ENCODE data around the gene MATN3.
A peak's percentile ranks its signal among the peaks of the same experiment; 100 is the strongest.

The MATN3 gene

DNA sequence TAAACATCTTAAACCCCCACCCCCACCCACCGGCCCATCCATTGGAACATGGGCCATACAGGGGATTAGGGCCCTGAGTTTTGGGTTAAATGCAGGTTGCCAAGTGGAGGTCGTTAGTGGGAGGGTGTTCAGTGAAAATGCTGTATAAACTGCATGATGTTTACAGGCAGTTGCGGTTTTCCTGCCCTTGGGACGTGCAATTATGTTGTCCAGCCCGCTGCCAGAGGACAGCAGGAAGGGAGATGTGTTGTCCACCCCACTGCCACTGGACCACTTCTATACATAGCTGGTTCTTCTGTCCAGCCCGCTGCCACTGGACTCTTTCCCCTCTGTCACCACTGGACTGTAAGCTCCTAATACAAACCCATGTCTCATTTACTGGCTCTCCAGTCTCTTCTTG is 41.7 kb upstream of the MATN3 start:
- Histone ChIP-seq H3K9me3 (ENCODE audit: insufficient read depth, low read depth, low read length) (no peaks in the 10 kb centered on the region), H2AFZ (ENCODE audit: low read length) (no peak overlapping the region)

DNA sequence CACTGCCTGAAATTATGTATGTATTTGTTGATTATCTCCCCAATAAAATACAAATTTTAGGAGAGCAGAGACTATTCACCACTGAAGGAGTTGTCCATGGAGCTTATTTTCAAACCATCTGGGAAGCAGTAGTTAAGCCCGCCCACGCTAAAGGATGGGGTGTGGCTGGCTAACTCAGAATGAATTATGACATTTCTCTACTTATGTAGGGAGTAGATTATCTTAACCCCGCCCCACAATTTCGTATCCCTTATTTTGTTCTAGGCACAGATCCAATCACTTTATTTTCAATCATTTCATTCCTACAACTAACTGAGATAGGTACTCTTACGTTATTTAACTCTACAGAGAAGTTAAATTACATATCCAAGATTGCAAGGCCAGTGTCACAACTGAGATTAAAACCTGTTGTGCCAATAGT is 40.4 kb upstream of the MATN3 start:
- Histone ChIP-seq H4K20me1 (ENCODE audit: insufficient read depth, low read length, poor library complexity, severe bottlenecking) (peaks cover 26% of the 10 kb centered on the region), H3K9me3 (ENCODE audit: insufficient read depth, low read depth, low read length) (no peaks in the 10 kb centered on the region), H2AFZ (ENCODE audit: low read length) (0 out of 2 replicates have a peak overlapping the region, but pooled peaks have one; percentile 99), H3K36me3 (ENCODE audit: insufficient read depth, low read length) (no peaks in the 10 kb centered on the region), H3K9ac (ENCODE audit: low read depth, low read length, poor library complexity, severe bottlenecking) (no peak overlapping the region), H3F3A (ENCODE audit: low read depth) (no peaks in the 10 kb centered on the region), H3K4me1 (ENCODE audit: insufficient read depth, low read length, poor library complexity, severe bottlenecking) (peaks cover 19% of the 10 kb centered on the region), H3K79me2 (ENCODE audit: insufficient read depth, low read length) (peaks cover 35% of the 10 kb centered on the region), H3K27me3 (ENCODE audit: insufficient read depth, low read length, poor library complexity, severe bottlenecking) (peaks cover 37% of the 10 kb centered on the region), H3K4me2 (ENCODE audit: low read depth, low read length, poor library complexity, severe bottlenecking) (peak overlapping the region; percentile 69), H3K4me3 (ENCODE audit: low read length, poor library complexity, severe bottlenecking) (no peak overlapping the region), H3K9me2 (replicated peaks; ENCODE audit: low read depth, low read length) (no peaks in the 10 kb centered on the region)
- no peak for TF ChIP-seq EZH2phosphoT487 (IDR thresholded peaks at IDR 0.05; ENCODE audit: borderline replicate concordance)
- TF ChIP-seq, protein P1, sequence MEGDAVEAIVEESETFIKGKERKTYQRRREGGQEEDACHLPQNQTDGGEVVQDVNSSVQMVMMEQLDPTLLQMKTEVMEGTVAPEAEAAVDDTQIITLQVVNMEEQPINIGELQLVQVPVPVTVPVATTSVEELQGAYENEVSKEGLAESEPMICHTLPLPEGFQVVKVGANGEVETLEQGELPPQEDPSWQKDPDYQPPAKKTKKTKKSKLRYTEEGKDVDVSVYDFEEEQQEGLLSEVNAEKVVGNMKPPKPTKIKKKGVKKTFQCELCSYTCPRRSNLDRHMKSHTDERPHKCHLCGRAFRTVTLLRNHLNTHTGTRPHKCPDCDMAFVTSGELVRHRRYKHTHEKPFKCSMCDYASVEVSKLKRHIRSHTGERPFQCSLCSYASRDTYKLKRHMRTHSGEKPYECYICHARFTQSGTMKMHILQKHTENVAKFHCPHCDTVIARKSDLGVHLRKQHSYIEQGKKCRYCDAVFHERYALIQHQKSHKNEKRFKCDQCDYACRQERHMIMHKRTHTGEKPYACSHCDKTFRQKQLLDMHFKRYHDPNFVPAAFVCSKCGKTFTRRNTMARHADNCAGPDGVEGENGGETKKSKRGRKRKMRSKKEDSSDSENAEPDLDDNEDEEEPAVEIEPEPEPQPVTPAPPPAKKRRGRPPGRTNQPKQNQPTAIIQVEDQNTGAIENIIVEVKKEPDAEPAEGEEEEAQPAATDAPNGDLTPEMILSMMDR (conservative IDR thresholded peaks at IDR 0.05; ENCODE audit: low read length), result no peak

More for the DNA sequence above, 41.7 kb upstream of the MATN3 start:
- H3K9ac ChIP-seq (ENCODE audit: low read depth, low read length, poor library complexity, severe bottlenecking), result no peak overlapping the region
- H3K9me2 ChIP-seq (replicated peaks; ENCODE audit: low read depth, low read length), result no peaks in the 10 kb centered on the region
- H3K79me2 ChIP-seq (ENCODE audit: insufficient read depth, low read length), result peaks cover 23% of the 10 kb centered on the region
- H3K36me3 ChIP-seq (ENCODE audit: insufficient read depth, low read length), result no peaks in the 10 kb centered on the region
- H3K4me1 ChIP-seq (ENCODE audit: insufficient read depth, low read length, poor library complexity, severe bottlenecking), result peaks cover 6% of the 10 kb centered on the region
- H3K27me3 ChIP-seq (ENCODE audit: insufficient read depth, low read length, poor library complexity, severe bottlenecking), result peaks cover 37% of the 10 kb centered on the region
- no peak overlapping the region for H3K4me2 ChIP-seq (ENCODE audit: low read depth, low read length, poor library complexity, severe bottlenecking)
- no peak overlapping the region for H3K4me3 ChIP-seq (ENCODE audit: low read length, poor library complexity, severe bottlenecking)
- no peaks in the 10 kb centered on the region for H3F3A ChIP-seq (ENCODE audit: low read depth)
- TF ChIP-seq, protein P1 (conservative IDR thresholded peaks at IDR 0.05; ENCODE audit: low read length), result no peak
- no peak for TF ChIP-seq EZH2phosphoT487 (IDR thresholded peaks at IDR 0.05; ENCODE audit: borderline replicate concordance)
- H4K20me1 ChIP-seq (ENCODE audit: insufficient read depth, low read length, poor library complexity, severe bottlenecking), result peaks cover 14% of the 10 kb centered on the region

DNA sequence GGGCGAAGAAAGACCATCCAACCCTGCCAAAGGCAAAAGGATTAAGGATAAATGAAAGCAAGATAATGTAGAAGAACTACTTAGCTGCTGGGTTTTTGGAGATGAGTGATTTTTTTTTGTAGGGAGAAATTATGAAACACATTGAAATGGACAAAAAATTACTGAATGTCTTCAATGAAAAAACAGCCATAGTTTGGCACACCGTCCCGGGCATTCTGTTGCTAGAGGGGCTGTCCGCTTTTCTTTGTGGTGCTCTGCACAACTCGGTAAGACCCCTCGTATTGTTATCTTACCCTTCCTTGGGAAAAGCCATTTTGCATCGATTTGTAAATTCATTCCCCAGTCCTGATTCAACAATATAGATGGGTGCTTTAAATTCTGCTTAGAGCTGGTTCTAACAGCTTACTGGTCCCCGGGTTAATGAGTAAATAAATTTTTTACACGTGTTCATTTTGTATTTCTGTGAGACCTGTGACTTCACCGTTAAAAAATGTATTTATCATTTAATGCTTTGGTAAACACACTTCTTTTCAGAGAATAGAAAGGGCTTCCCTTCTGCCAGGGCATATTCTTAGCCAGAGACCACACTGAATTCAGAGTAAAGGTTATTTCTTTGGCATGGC is 39.9 kb upstream of the MATN3 start:
- H3K4me3 ChIP-seq (ENCODE audit: low read length, poor library complexity, severe bottlenecking), result peak overlapping the region; percentile 88
- no peak for TF ChIP-seq EZH2phosphoT487 (IDR thresholded peaks at IDR 0.05; ENCODE audit: borderline replicate concordance)
- TF ChIP-seq, protein P1 (conservative IDR thresholded peaks at IDR 0.05; ENCODE audit: low read length), result no peak
- peaks cover 32% of the 10 kb centered on the region for H3K27me3 ChIP-seq (ENCODE audit: insufficient read depth, low read length, poor library complexity, severe bottlenecking)
- H3K9me2 ChIP-seq (replicated peaks; ENCODE audit: low read depth, low read length), result no peaks in the 10 kb centered on the region
- H3K4me2 ChIP-seq (ENCODE audit: low read depth, low read length, poor library complexity, severe bottlenecking), result peak overlapping the region; percentile 69
- H3K9ac ChIP-seq (ENCODE audit: low read depth, low read length, poor library complexity, severe bottlenecking), result peak overlapping the region; percentile 93
- peaks cover 30% of the 10 kb centered on the region for H4K20me1 ChIP-seq (ENCODE audit: insufficient read depth, low read length, poor library complexity, severe bottlenecking)
- H3F3A ChIP-seq (ENCODE audit: low read depth), result no peaks in the 10 kb centered on the region
- H3K36me3 ChIP-seq (ENCODE audit: insufficient read depth, low read length), result no peaks in the 10 kb centered on the region
- H2AFZ ChIP-seq (ENCODE audit: low read length), result peak overlapping the region; percentile 99
- peaks cover 22% of the 10 kb centered on the region for H3K4me1 ChIP-seq (ENCODE audit: insufficient read depth, low read length, poor library complexity, severe bottlenecking)
- H3K9me3 ChIP-seq (ENCODE audit: insufficient read depth, low read depth, low read length), result no peaks in the 10 kb centered on the region
- H3K79me2 ChIP-seq (ENCODE audit: insufficient read depth, low read length), result peaks cover 41% of the 10 kb centered on the region
